Urinary bladder (tissue), 4 donors: Measurements from ENCODE around the gene PIP5K1B. TPM values are rescaled to one million over a fixed set of nuclear protein-coding genes. Genes with fewer than 3 reads are reported as not detected.

Source experiments
- DNase-seq: peaks from one replicate; pipeline ENCODE4 v3.0.0-alpha.2; 2015; ENCODE audit errors: extremely low spot score
- H3K27ac ChIP-seq: one replicate; pipeline ENCODE4 v1.5.1; 2013; ENCODE audit warnings: low read depth, mild to moderate bottlenecking, moderate library complexity
- H3K36me3 ChIP-seq: one replicate; pipeline ENCODE4 v1.6.1; 2013; ENCODE audit warnings: mild to moderate bottlenecking, moderate library complexity; ENCODE audit not compliant: insufficient read depth
- H3K4me1 ChIP-seq: one replicate; pipeline ENCODE4 v1.6.1; 2013; ENCODE audit warnings: mild to moderate bottlenecking, moderate library complexity; ENCODE audit not compliant: insufficient read depth
- H3K4me3 ChIP-seq: one replicate; pipeline ENCODE4 v1.5.1; 2013; ENCODE audit warnings: low read depth, low read length
- WGBS: extraction: QIAGEN DNeasy Blood & Tissue Kit; methylation state at CpG from one replicate; pipeline ENCODE4 v1.1.7; 2013; 5-methylcytosine and 5-hydroxymethylcytosine counted together
- polyA plus RNA-seq: library from polyadenylated mRNA; stranded (reverse); fragments of 200-250 nt; gene quantifications from one replicate; pipeline ENCODE4 v1.2.3, GENCODE V29; 2013
- total RNA-seq: library from RNA; depleted of rRNA; stranded (reverse); fragments of >200 nt; gene quantifications from one replicate; pipeline ENCODE4 v1.2.3, GENCODE V29; 2014
- donor health status: healthy with polysubstance abuse.
- donor health status: healthy.

Gene PIP5K1B
- total and polyA plus RNA-seq, 2 donors = 3.1 to 6.4 TPM

- 39% methylated on average over 10 of the region's 10 CpGs for WGBS
- Histone ChIP-seq H3K4me3 (no peak overlapping the region), H3K4me1 (no peaks in the 10 kb centered on the region), H3K36me3 (no peaks in the 10 kb centered on the region), H3K27ac (no peak overlapping the region)
- DNase-seq = no peak
These were observed 294.5 kb downstream of the PIP5K1B start for GRCh38 chr9:68999393-69000105.

- H3K4me3 ChIP-seq = no peak overlapping the region
- H3K36me3 ChIP-seq = no peaks in the 10 kb centered on the region
- H3K27ac ChIP-seq = no peak overlapping the region
- no peak for DNase-seq
- 72% methylated on average over 8 of the region's 8 CpGs for WGBS
- no peaks in the 10 kb centered on the region for H3K4me1 ChIP-seq
These were observed 296.9 kb downstream of the PIP5K1B start for GRCh38 chr9:69001921-69002320.

GRCh38 chr9:69003051-69003450, 298.0 kb downstream of the PIP5K1B start:
- no peak overlapping the region for H3K27ac ChIP-seq
- H3K36me3 ChIP-seq = no peaks in the 10 kb centered on the region
- 81% methylated on average over 8 of the region's 8 CpGs for WGBS
- H3K4me3 ChIP-seq = no peak overlapping the region
- no peaks in the 10 kb centered on the region for H3K4me1 ChIP-seq
- DNase-seq = no peak

- H3K27ac ChIP-seq = no peak overlapping the region
- no peaks in the 10 kb centered on the region for H3K36me3 ChIP-seq
- no peaks in the 10 kb centered on the region for H3K4me1 ChIP-seq
- no peak overlapping the region for H3K4me3 ChIP-seq
- WGBS = 11% methylated on average over 2 of the region's 2 CpGs
- DNase-seq = no peak
These were observed 299.8 kb downstream of the PIP5K1B start for GRCh38 chr9:69004836-69005235.

- Histone ChIP-seq H3K4me3 (no peak overlapping the region), H3K27ac (no peak overlapping the region), H3K4me1 (no peaks in the 10 kb centered on the region), H3K36me3 (no peaks in the 10 kb centered on the region)
- 52% methylated on average over 1 of the region's 1 CpG for WGBS
- no peak for DNase-seq
These were observed 304.7 kb downstream of the PIP5K1B start for GRCh38 chr9:69009708-69010107.

GRCh38 chr9:69012696-69013381, 307.8 kb downstream of the PIP5K1B start:
- no peak overlapping the region for H3K4me3 ChIP-seq
- no peaks in the 10 kb centered on the region for H3K4me1 ChIP-seq
- H3K27ac ChIP-seq = no peak overlapping the region
- no peaks in the 10 kb centered on the region for H3K36me3 ChIP-seq
- 83% methylated on average over 18 of the region's 18 CpGs for WGBS
- DNase-seq = no peak

- no peak for DNase-seq
- H3K36me3 ChIP-seq = no peaks in the 10 kb centered on the region
- H3K4me3 ChIP-seq = no peak overlapping the region
- H3K4me1 ChIP-seq = no peaks in the 10 kb centered on the region
- no peak overlapping the region for H3K27ac ChIP-seq
- 98% methylated on average over 26 of the region's 26 CpGs for WGBS
These were observed 308.3 kb downstream of the PIP5K1B start for GRCh38 chr9:69013382-69013727.

GRCh38 chr9:69014013-69014412, 309.0 kb downstream of the PIP5K1B start, which contains the start of gene PRKACG:
PRKACG (minus strand) TSS chr9:69014113; CDS start chr9:69014092, 21 bp downstream.
- Histone ChIP-seq H3K4me3 (no peak within 1 kb of the TSS), H3K27ac (no peak within 1 kb of the TSS), H3K4me1 (no peaks in the 10 kb centered on the region), H3K36me3 (no peaks in the 10 kb centered on the region)
- no peak for DNase-seq
- WGBS = 98% methylated on average over 29 of the region's 29 CpGs

- Histone ChIP-seq H3K4me1 (no peaks in the 10 kb centered on the region), H3K27ac (no peak overlapping the region), H3K4me3 (no peak overlapping the region), H3K36me3 (no peaks in the 10 kb centered on the region)
- DNase-seq = no peak
- WGBS = 75% methylated on average over 5 of the region's 5 CpGs
These were observed 311.4 kb downstream of the PIP5K1B start for GRCh38 chr9:69016191-69017096.

GRCh38 chr9:69018737-69019136, 313.7 kb downstream of the PIP5K1B start:
- no peaks in the 10 kb centered on the region for H3K36me3 ChIP-seq
- no peak overlapping the region for H3K27ac ChIP-seq
- DNase-seq = no peak
- no peak overlapping the region for H3K4me3 ChIP-seq
- WGBS = 76% methylated on average over 5 of the region's 5 CpGs
- no peaks in the 10 kb centered on the region for H3K4me1 ChIP-seq

GRCh38 chr9:69019808-69020207, 314.8 kb downstream of the PIP5K1B start:
- DNase-seq = no peak
- Histone ChIP-seq H3K27ac (no peak overlapping the region), H3K36me3 (no peaks in the 10 kb centered on the region), H3K4me3 (no peak overlapping the region), H3K4me1 (no peaks in the 10 kb centered on the region)
- 52% methylated on average over 3 of the region's 3 CpGs for WGBS

GRCh38 chr9:69020301-69021145, 315.5 kb downstream of the PIP5K1B start:
- no peak for DNase-seq
- no peaks in the 10 kb centered on the region for H3K36me3 ChIP-seq
- H3K4me3 ChIP-seq = no peak overlapping the region
- H3K27ac ChIP-seq = no peak overlapping the region
- 95% methylated on average over 8 of the region's 8 CpGs for WGBS
- no peaks in the 10 kb centered on the region for H3K4me1 ChIP-seq

- Histone ChIP-seq H3K27ac (no peak overlapping the region), H3K4me3 (no peak overlapping the region), H3K4me1 (no peaks in the 10 kb centered on the region), H3K36me3 (no peaks in the 10 kb centered on the region)
- 52% methylated on average over 7 of the region's 7 CpGs for WGBS
- no peak for DNase-seq
These were observed 318.6 kb downstream of the PIP5K1B start for GRCh38 chr9:69023650-69024049.
